Adrenal gland (tissue), 12 donors: ENCODE results near the gene CCL27. TPM values are rescaled to one million over a fixed set of nuclear protein-coding genes. Genes with fewer than 3 reads are reported as not detected.
A peak's percentile ranks its signal among the peaks of the same experiment; 100 is the strongest.

ENCODE experiments used
- DNase-seq, 7 donors: peaks; one replicate each; pipeline ENCODE4 v3.0.0-alpha.2; 2019 to 2020
- H3K27ac ChIP-seq, 5 donors: fragments of 200-600 bp; sonication (generic) in 4 of 5; 1 replicate in 3 of 5; 2 replicates in 2 of 5; pipeline versions ENCODE4 v1.5.1 to v1.8.0; 2016 to 2020; ENCODE audit warnings: mild to moderate bottlenecking in 1 of 5
- H3K27me3 ChIP-seq: fragments of 200-600 bp; 2 replicates; pipeline ENCODE4 v1.8.0; 2021
- H3K36me3 ChIP-seq, 2 donors: fragments of 200-600 bp; replicated peaks in 1 of 2; 1 replicate in 1 of 2; 2 replicates in 1 of 2; pipeline versions ENCODE4 v1.5.1 to v1.8.0; 2018 to 2022
- H3K4me1 ChIP-seq, 2 donors: fragments of 200-600 bp; replicated peaks in 1 of 2; 1 replicate in 1 of 2; 2 replicates in 1 of 2; pipeline versions ENCODE4 v1.5.1 to v1.8.0; 2018 to 2021
- H3K4me3 ChIP-seq, 4 donors: fragments of 200-600 bp; sonication (generic) in 3 of 4; one replicate each; pipeline ENCODE4 v1.5.1; 2016 to 2018
- H3K9me3 ChIP-seq, 3 donors: fragments of 200-600 bp; sonication (generic) in 1 of 3; replicated peaks in 1 of 3; 1 replicate in 2 of 3; 2 replicates in 1 of 3; pipeline versions ENCODE4 v1.5.1 to v1.8.0; 2016 to 2021
- CTCF ChIP-seq, 6 experiments: fragments of 450-650 bp in 4 of 6; fragments of 200-600 bp in 2 of 6; sonication (generic) in 1 of 6; IDR thresholded peaks; 1 replicate in 5 of 6; 2 replicates in 1 of 6; pipeline versions ENCODE4 v1.5.1 to v1.8.0; 2016 to 2021; ENCODE audit warnings: antibody characterized with exemption in 6 of 6, mild to moderate bottlenecking in 2 of 6, moderate library complexity in 1 of 6
- POLR2A ChIP-seq, 2 donors: fragments of 450-650 bp; IDR thresholded peaks; one replicate each; pipeline ENCODE4 v1.6.1; 2017; ENCODE audit warnings: antibody characterized with exemption in 2 of 2, mild to moderate bottlenecking in 2 of 2, moderate library complexity in 1 of 2
- WGBS, 4 donors: extraction: QIAGEN DNeasy Blood & Tissue Kit in 2 of 4; methylation state at CpG; one replicate each; pipeline versions ENCODE4 v1.1.5 to v1.1.7; 2013 to 2017; 5-methylcytosine and 5-hydroxymethylcytosine counted together
- intact Hi-C, 2 donors: fragments of 100-400 bp; cut with DNase I; formaldehyde crosslinking; loops; one replicate each; pipeline versions ENCODE4 v1.14.1 to v1.15.0; 2022 to 2023
- polyA plus RNA-seq, 3 donors: library from polyadenylated mRNA; stranded (reverse); fragments of 200-250 nt in 2 of 3; fragments of 350-450 nt in 1 of 3; fragmentation: Illumina TruSeq in 1 of 3; extraction: RNeasy Lipid Tissue Mini Kit (QIAGEN cat#74804) in 1 of 3; gene quantifications; one replicate each; pipeline ENCODE4 v1.2.3, GENCODE V29; 2013 to 2014
- small RNA-seq, 2 donors: library from RNA; depleted of rRNA; stranded (forward); fragments of <200 nt; gene quantifications; one replicate each; pipeline ENCODE3, GENCODE V24; 2016
- total RNA-seq, 9 donors: library from RNA; depleted of rRNA in 4 of 9; stranded (reverse); fragments of >200 nt in 4 of 9; fragments of 120-200 nt in 1 of 9; fragmentation: NEBNext Ultra II Directional in 1 of 9; extraction: Animal tissue kit (Norgen Biotek cat#: 25700) in 1 of 9; gene quantifications; one replicate each; pipeline versions ENCODE4 v1.1.0 to v1.2.4, GENCODE V29; 2013 to 2023
- donor health status: healthy with polysubstance abuse.
- donor health status: Bipolar disorder and iron deficiency.
- donor health status: DM: yes; HTN: yes; CAD: no.
- donor health status: DM: no; HTN: no; CAD: no.
- donor health status: DM: no; HTN: no; CAD: no.
- donor health status: DM: yes; HTN: yes; CAD: no.

CCL27 gene
- total and polyA plus RNA-seq, 12 donors: 0.10 to 0.65 (median 0.33) TPM; not detected in 7

GRCh38 chr9:34615132-34615531 is 47.3 kb downstream of the CCL27 start:
- 93 to 100% (median 100%) methylated on average over 1 to 2 of the region's 2 CpGs for WGBS, 4 donors
- H3K36me3 ChIP-seq: peaks cover 0 to 47% of the 10 kb centered on the region in 2 donors

GRCh38 chr9:34612788-34613390 is 49.6 kb downstream of the CCL27 start:
- WGBS, 4 donors: 1 to 3% (median 2%) methylated on average over 13 to 15 of the region's 15 CpGs

More at GRCh38 chr9:34615132-34615531, 47.3 kb downstream of the CCL27 start:
- Histone ChIP-seq H3K27ac (no peak overlapping the region), H3K4me3 (no peak overlapping the region), H3K9me3 (no peaks in the 10 kb centered on the region), H3K4me1 (peaks cover 12 to 25% of the 10 kb centered on the region in 2 donors), H3K27me3 (no peaks in the 10 kb centered on the region)
- intact Hi-C loops: no loop called here
- TF ChIP-seq POLR2A (IDR thresholded peaks at IDR 0.05) (no peak), CTCF (IDR thresholded peaks at IDR 0.05) (no peak)
- DNase-seq: no peak

More at GRCh38 chr9:34612788-34613390, 49.6 kb downstream of the CCL27 start:
- TF ChIP-seq POLR2A (IDR thresholded peaks at IDR 0.05): no peak
- peak; percentile 71 to 84 (median 78) for TF ChIP-seq CTCF (IDR thresholded peaks at IDR 0.05)
- Histone ChIP-seq H3K27ac (peak overlapping the region in 3 of 5 donors; percentile 68 to 87 (median 70)), H3K27me3 (no peaks in the 10 kb centered on the region), H3K36me3 (peaks cover 0 to 40% of the 10 kb centered on the region in 2 donors), H3K9me3 (no peaks in the 10 kb centered on the region), H3K4me1 (peaks cover 6 to 15% of the 10 kb centered on the region in 2 donors), H3K4me3 (peak overlapping the region in 2 of 4 donors; percentile 72 to 82)
- intact Hi-C loops: no loop called here
- DNase-seq: peak; percentile 67 to 88 (median 81)

Small RNAs within 50 kb of the gene (small RNA-seq; reads per million reads assigned to genes)
- 0 reads per million in 2 donors for gene CCL27

Other genes with a start within 250 kb of the CCL27 start
- 10 to 100 TPM in 8 of 9 donors, 1 to 10 TPM in 1; 7.6 to 26.9 (median 15.4) TPM for gene FAM219A, start 204.1 kb downstream of the CCL27 start, total RNA-seq
- 10 to 100 TPM in 2 of 3 donors, 1 to 10 TPM in 1; 7.8 to 15.1 (median 14.7) TPM for gene FAM219A, start 204.1 kb downstream of the CCL27 start, polyA plus RNA-seq
- under 1 TPM in 2 of 9 donors, not detected in 7; 0.06 to 0.28 TPM for gene DNAI1, start 203.9 kb downstream of the CCL27 start, total RNA-seq
- gene DNAI1, start 203.9 kb downstream of the CCL27 start, polyA plus RNA-seq: 1 to 10 TPM in 1 of 3 donors, under 1 TPM in 2; 0.07 to 1.4 (median 0.30) TPM
- gene ENHO, start 139.7 kb downstream of the CCL27 start, total RNA-seq: 1 to 10 TPM in 1 of 9 donors, under 1 TPM in 1, not detected in 7; 0.39 to 1.4 TPM
- gene ENHO, start 139.7 kb downstream of the CCL27 start, polyA plus RNA-seq: 1 to 10 TPM in 1 of 3 donors, under 1 TPM in 2; 0.24 to 1.6 (median 0.88) TPM
- 1 to 10 TPM; 2.2 to 9.7 (median 3.7) TPM for gene CNTFR, start 72.9 kb downstream of the CCL27 start, total RNA-seq
- gene CNTFR, start 72.9 kb downstream of the CCL27 start, polyA plus RNA-seq: 10 to 100 TPM in 1 of 3 donors, 1 to 10 TPM in 2; 1.1 to 15.2 (median 5.7) TPM
- gene RPP25L, start 50.6 kb downstream of the CCL27 start, total RNA-seq: 10 to 100 TPM; 11.3 to 42.9 (median 27.5) TPM
- gene RPP25L, start 50.6 kb downstream of the CCL27 start, polyA plus RNA-seq: 10 to 100 TPM; 10.5 to 32.5 (median 28.3) TPM
- 100 to 1,000 TPM in 5 of 9 donors, 10 to 100 TPM in 4; 46.6 to 163 (median 106) TPM for gene DCTN3, start 42.2 kb downstream of the CCL27 start, total RNA-seq
- gene DCTN3, start 42.2 kb downstream of the CCL27 start, polyA plus RNA-seq: 10 to 100 TPM; 51.3 to 95.8 (median 74.0) TPM
- not detected for gene ARID3C, start 33.6 kb downstream of the CCL27 start, total RNA-seq
- not detected for gene ARID3C, start 33.6 kb downstream of the CCL27 start, polyA plus RNA-seq
- gene SIGMAR1, start 24.9 kb downstream of the CCL27 start, total RNA-seq: 100 to 1,000 TPM in 4 of 9 donors, 10 to 100 TPM in 5; 63.4 to 158 (median 86.4) TPM
- gene SIGMAR1, start 24.9 kb downstream of the CCL27 start, polyA plus RNA-seq: 10 to 100 TPM; 34.6 to 96.3 (median 65.9) TPM
- gene GALT, start 16.0 kb downstream of the CCL27 start, total RNA-seq: 100 to 1,000 TPM in 1 of 9 donors, 10 to 100 TPM in 8; 48.6 to 101 (median 87.4) TPM
- 100 to 1,000 TPM in 2 of 3 donors, 10 to 100 TPM in 1; 37.5 to 147 (median 110) TPM for gene GALT, start 16.0 kb downstream of the CCL27 start, polyA plus RNA-seq
- 10 to 100 TPM in 5 of 9 donors, 1 to 10 TPM in 4; 8.0 to 53.7 (median 14.2) TPM for gene IL11RA, start 10.5 kb downstream of the CCL27 start, total RNA-seq
- gene IL11RA, start 10.5 kb downstream of the CCL27 start, polyA plus RNA-seq: 10 to 100 TPM in 2 of 3 donors, 1 to 10 TPM in 1; 5.2 to 27.9 (median 26.2) TPM
- gene CCL19, start 28.6 kb upstream of the CCL27 start, total RNA-seq: 1 to 10 TPM in 2 of 9 donors, under 1 TPM in 1, not detected in 6; 0.39 to 2.4 (median 1.6) TPM
- gene CCL19, start 28.6 kb upstream of the CCL27 start, polyA plus RNA-seq: 10 to 100 TPM in 2 of 3 donors, 1 to 10 TPM in 1; 7.5 to 23.3 (median 11.9) TPM
- gene CCL21, start 47.5 kb upstream of the CCL27 start, total RNA-seq: 100 to 1,000 TPM in 1 of 9 donors, 10 to 100 TPM in 7, 1 to 10 TPM in 1; 2.2 to 295 (median 31.6) TPM
- 100 to 1,000 TPM in 1 of 3 donors, 10 to 100 TPM in 2; 32.3 to 152 (median 33.7) TPM for gene CCL21, start 47.5 kb upstream of the CCL27 start, polyA plus RNA-seq